ENCODE measurements around the gene MGAT4A.

MGAT4A gene

DNA sequence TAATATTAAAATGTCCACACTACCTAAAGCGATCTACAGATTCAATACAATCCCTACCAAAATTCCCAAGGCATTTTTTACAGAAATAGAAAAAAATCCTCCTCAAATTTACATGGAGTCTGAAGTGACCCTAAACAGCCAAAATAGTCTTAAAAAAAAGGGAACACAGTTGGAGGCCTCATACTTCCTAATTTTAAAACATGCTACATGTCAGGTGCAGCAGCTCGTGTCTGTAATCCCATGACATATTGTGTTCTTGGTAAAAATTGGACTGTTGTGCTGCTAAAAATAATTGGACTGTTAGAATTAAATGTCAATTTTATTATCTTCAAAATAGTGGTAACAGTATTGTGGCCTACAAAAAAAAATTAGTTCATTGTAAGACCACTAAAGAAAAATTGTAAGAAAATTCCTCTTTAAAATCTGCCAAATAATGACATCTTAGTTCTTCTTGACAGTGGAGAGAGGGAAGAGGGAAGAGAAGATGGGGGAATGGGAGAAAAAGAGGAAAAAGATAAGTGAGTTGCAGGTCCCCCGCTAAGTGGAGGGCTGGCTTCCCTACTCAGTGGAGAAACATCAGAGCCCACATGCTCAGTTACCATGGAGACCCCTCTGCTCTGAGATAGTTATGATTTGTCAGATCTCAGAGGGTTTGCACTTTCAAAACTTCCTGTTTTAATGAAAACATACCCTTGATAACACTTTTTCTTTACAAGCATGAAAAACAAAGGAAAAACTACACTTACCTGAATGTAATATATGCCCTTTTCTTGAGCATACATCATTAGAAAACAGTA lies 76.0 kb downstream of the MGAT4A start:
- TF ChIP-seq, protein P1, sequence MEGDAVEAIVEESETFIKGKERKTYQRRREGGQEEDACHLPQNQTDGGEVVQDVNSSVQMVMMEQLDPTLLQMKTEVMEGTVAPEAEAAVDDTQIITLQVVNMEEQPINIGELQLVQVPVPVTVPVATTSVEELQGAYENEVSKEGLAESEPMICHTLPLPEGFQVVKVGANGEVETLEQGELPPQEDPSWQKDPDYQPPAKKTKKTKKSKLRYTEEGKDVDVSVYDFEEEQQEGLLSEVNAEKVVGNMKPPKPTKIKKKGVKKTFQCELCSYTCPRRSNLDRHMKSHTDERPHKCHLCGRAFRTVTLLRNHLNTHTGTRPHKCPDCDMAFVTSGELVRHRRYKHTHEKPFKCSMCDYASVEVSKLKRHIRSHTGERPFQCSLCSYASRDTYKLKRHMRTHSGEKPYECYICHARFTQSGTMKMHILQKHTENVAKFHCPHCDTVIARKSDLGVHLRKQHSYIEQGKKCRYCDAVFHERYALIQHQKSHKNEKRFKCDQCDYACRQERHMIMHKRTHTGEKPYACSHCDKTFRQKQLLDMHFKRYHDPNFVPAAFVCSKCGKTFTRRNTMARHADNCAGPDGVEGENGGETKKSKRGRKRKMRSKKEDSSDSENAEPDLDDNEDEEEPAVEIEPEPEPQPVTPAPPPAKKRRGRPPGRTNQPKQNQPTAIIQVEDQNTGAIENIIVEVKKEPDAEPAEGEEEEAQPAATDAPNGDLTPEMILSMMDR (IDR thresholded peaks at IDR 0.05; ENCODE audit: low read depth, low read length) = no peak
- no peak overlapping the region for H3K4me3 ChIP-seq (replicated peaks in 1 of 2; ENCODE audit: low read depth in 2 of 2, low read length in 2 of 2)

DNA sequence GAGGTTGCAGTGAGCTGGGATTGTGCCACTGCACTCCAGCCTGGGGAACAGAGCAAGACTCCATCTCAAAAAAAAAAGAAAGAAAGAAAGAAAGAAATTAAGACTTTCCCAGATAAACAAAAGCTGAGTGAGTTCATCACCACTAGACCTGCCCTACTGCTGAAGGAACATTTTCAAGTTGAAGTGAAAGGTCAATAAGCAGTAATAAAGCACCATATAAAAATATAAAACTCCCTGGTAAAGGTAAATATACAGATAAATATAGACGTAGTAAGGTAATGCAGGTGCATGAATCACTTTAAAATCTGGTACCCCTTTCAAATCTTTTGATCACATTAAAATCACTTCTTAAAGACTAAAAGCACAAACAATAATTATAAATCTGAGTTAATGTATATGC lies 79.9 kb downstream of the MGAT4A start:
- TF ChIP-seq, protein P1 (IDR thresholded peaks at IDR 0.05; ENCODE audit: low read depth, low read length) = no peak
- no peak overlapping the region for H3K4me3 ChIP-seq (replicated peaks in 1 of 2; ENCODE audit: low read depth in 2 of 2, low read length in 2 of 2)
- DNase-seq (ENCODE audit: low read depth in 2 of 2) = no peak

More for the DNA sequence above, 76.0 kb downstream of the MGAT4A start:
- DNase-seq (ENCODE audit: low read depth in 2 of 2) = no peak

DNA sequence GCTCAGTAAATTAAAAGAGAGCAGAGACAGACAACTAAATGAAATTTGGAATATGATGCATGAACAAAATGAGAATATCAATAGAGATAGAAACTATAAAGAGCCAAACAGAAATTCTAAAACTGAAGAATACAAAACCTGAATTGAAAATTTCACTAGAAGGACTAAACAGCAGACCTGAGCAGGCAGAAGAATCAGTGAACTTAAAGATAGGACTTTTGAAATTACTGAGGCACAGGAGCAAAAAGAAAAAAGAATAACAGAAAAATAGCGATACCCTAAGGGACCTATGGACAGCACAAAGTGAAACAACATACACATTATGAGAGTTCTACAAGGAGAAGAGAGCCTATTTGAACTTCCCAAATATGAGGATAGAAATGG lies 80.9 kb downstream of the MGAT4A start:
- TF ChIP-seq, protein P1 (IDR thresholded peaks at IDR 0.05; ENCODE audit: low read depth, low read length) = no peak
- no peak for DNase-seq (ENCODE audit: low read depth in 2 of 2)
- H3K4me3 ChIP-seq (replicated peaks in 1 of 2; ENCODE audit: low read depth in 2 of 2, low read length in 2 of 2) = no peak overlapping the region

DNA sequence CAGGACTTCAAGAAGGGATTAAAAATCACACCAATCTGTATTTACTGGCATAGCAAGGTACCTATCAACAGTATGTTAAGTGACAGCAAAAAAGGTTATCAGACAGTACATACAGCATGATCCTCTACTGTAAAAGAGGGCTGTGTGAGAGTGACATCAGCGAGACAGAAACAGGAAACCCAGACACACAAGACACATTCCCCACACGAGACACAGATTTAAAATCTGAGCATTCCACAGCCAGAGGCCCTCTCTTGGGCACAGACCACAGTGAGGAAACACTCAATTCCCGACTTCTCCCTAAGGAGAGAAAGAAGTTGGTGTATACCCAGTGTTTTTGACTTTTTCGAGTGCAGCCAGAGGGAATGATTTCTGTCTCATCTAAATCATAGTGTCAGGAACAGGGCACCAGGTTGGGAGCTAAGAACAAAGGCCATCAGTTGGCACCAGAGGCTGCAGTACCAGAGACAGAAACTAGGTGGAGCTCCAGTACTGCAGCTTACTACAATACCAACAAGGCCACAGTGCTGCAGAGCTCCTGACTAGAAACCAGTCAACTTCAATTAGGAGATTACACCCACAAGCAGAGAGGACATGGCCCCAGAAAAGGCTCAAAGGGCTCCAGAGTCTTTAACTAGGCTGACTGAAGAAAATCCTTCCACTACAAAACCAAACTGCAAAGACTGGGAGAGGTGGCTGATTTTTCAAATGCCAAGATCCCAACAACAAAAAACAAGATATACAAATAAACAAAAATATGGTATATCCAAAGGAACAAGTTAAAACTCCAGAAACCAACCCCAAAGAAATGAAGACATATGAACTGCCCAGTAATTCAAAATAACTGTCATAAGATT lies 81.6 kb downstream of the MGAT4A start:
- TF ChIP-seq, protein P1 (IDR thresholded peaks at IDR 0.05; ENCODE audit: low read depth, low read length) = peak; percentile 100
- DNase-seq (ENCODE audit: low read depth in 2 of 2) = peak; percentile 86 to 87
- no peak overlapping the region for H3K4me3 ChIP-seq (replicated peaks in 1 of 2; ENCODE audit: low read depth in 2 of 2, low read length in 2 of 2)

DNA sequence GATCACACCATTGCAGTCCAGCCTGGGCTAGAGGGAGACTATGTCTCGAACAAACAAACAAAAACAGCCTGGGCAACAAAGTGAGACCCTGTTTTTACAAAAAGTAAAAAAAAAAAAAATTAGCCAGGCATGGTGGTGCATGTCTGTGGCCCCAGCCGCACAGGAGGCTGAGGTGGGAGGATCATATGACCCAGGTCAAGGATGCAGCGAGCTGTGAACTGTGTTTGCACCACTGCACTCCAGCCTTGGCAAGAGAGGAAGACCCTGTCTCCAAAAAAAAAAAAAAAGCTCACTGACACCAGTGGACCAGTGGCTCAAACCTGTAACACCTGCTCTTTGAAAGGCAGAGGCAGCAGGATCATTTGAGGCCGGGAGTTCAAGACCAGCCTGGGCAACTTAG lies 82.5 kb downstream of the MGAT4A start:
- no peak overlapping the region for H3K4me3 ChIP-seq (replicated peaks in 1 of 2; ENCODE audit: low read depth in 2 of 2, low read length in 2 of 2)
- DNase-seq (ENCODE audit: low read depth in 2 of 2) = no peak
- TF ChIP-seq, protein P1 (IDR thresholded peaks at IDR 0.05; ENCODE audit: low read depth, low read length) = no peak

DNA sequence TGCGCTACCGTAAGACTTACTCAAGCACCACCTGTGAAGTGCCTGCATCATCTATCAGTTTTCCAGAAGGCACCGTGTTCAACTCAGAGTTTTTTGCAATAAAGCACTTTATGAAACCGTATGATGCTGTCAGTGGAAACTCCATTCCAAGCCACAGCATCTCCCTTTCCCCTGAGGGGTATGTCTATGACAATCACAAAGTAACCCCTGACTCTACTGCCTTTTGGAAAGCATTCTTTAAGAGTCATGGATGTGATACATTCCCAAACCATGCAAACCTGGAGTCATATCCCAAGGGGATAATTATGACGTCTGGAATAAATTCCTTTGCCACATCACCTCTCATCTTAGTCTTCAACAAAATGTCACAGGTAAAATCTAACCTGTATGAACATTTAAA lies 83.3 kb downstream of the MGAT4A start:
- TF ChIP-seq, protein P1 (IDR thresholded peaks at IDR 0.05; ENCODE audit: low read depth, low read length) = no peak
- DNase-seq (ENCODE audit: low read depth in 2 of 2) = peak in 1 of 2 donors; percentile 70
- H3K4me3 ChIP-seq (replicated peaks in 1 of 2; ENCODE audit: low read depth in 2 of 2, low read length in 2 of 2) = no peak overlapping the region

Measured in cardiac fibroblast (primary cell).